Measurements from ENCODE around the gene UBE2QL1. TPM values are rescaled to one million over a fixed set of nuclear protein-coding genes. Genes with fewer than 3 reads are reported as not detected.

UBE2QL1 gene
- total RNA-seq, 1 donor from 2014 or later, result 5.6 TPM

DNA sequence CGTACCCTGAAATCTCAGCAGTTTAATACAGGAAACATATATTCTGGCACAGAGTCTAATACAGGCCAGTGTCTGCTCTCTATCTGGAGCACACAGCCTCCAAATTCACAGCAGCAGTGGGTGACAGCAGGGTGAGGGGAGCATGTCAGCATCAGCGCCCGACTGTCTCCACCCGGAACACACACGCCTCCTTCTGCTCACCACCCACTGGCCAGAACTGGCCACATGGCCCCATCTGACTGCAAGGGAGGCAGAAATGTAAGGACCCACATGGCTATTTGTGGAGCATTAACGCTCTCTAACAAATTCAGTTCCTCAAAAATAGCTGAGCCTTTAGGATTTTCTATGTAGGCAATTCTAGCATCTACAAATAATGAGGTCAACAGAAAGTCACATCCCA is 24.6 kb downstream of the UBE2QL1 start:
- Mint-ChIP-seq H3K4me3 (no peak overlapping the region), H3K27ac (no peak overlapping the region)
- no peak for DNase-seq (ENCODE audit: extremely low spot score, unreplicated experiment)

DNA sequence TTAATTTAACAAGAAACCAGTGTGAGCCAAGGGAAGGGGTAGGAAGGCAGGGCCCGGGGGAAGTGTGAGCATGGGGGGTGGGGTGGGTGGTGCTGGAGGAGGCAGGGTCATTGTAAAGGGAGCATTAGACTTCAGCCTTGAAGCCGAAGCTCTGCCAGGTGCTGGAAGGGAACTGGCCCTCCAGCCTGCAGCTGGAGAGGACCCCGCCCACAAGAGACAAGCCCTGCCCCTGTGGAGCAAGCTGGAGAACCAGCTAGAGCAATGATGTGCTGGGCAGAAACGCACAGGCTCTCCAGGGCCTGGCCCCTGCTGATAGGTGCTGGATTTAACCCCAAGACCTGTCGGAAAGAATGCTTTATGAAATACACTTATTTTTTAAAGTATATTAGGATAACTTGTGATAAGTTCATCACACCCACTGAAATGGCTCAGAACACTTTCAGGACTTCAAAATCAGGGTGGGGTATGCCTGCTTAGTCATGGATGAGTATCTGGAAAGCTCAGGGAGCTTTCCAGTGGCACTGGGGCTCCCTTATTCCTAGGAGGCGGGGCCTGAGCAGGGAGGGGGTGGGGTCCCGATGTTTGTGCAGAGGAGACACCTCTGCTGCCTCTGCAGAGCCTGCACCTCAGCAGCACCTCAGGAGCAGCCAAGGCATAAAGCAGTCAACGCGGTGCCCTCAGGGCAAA is 27.1 kb downstream of the UBE2QL1 start:
- Mint-ChIP-seq H3K27me3 (no peaks in the 10 kb centered on the region), H3K4me3 (no peak overlapping the region), H3K4me1 (ENCODE audit: unreplicated experiment) (no peaks in the 10 kb centered on the region), H3K36me3 (no peaks in the 10 kb centered on the region), H3K27ac (no peak overlapping the region), H3K9me3 (no peaks in the 10 kb centered on the region)
- DNase-seq (ENCODE audit: extremely low spot score, unreplicated experiment), result no peak
- TF ChIP-seq, protein P1, sequence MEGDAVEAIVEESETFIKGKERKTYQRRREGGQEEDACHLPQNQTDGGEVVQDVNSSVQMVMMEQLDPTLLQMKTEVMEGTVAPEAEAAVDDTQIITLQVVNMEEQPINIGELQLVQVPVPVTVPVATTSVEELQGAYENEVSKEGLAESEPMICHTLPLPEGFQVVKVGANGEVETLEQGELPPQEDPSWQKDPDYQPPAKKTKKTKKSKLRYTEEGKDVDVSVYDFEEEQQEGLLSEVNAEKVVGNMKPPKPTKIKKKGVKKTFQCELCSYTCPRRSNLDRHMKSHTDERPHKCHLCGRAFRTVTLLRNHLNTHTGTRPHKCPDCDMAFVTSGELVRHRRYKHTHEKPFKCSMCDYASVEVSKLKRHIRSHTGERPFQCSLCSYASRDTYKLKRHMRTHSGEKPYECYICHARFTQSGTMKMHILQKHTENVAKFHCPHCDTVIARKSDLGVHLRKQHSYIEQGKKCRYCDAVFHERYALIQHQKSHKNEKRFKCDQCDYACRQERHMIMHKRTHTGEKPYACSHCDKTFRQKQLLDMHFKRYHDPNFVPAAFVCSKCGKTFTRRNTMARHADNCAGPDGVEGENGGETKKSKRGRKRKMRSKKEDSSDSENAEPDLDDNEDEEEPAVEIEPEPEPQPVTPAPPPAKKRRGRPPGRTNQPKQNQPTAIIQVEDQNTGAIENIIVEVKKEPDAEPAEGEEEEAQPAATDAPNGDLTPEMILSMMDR (conservative IDR thresholded peaks at IDR 0.05), result no peak

More for the DNA sequence above, 24.6 kb downstream of the UBE2QL1 start:
- no peaks in the 10 kb centered on the region for H3K9me3 Mint-ChIP-seq
- H3K27me3 Mint-ChIP-seq, result peaks cover 8% of the 10 kb centered on the region
- TF ChIP-seq, protein P1 (conservative IDR thresholded peaks at IDR 0.05), result no peak
- H3K36me3 Mint-ChIP-seq, result no peaks in the 10 kb centered on the region
- H3K4me1 Mint-ChIP-seq (ENCODE audit: unreplicated experiment), result peaks cover under 1% of the 10 kb centered on the region

DNA sequence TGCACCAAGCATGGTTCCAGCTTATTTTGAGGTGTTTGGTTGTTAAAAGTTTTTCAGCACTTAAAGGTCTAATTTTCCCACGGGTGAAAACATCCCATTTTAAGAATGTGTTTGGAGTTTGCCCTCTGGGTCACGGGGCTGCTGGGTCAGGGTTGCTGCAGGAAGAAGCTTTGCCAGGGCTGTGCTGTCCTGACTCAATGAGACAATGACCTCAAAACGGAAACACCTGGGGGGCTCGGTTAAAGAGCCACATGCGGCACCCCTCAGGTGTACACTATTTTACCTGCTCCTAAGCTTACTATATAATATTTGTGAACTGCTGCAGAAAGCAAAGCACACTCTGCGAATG is 27.6 kb downstream of the UBE2QL1 start:
- TF ChIP-seq, protein P1 (conservative IDR thresholded peaks at IDR 0.05), result no peak
- H3K27me3 Mint-ChIP-seq, result no peaks in the 10 kb centered on the region
- H3K4me3 Mint-ChIP-seq, result no peak overlapping the region
- no peaks in the 10 kb centered on the region for H3K4me1 Mint-ChIP-seq (ENCODE audit: unreplicated experiment)
- H3K27ac Mint-ChIP-seq, result no peak overlapping the region
- no peaks in the 10 kb centered on the region for H3K36me3 Mint-ChIP-seq
- no peak for DNase-seq (ENCODE audit: extremely low spot score, unreplicated experiment)
- no peaks in the 10 kb centered on the region for H3K9me3 Mint-ChIP-seq

DNA sequence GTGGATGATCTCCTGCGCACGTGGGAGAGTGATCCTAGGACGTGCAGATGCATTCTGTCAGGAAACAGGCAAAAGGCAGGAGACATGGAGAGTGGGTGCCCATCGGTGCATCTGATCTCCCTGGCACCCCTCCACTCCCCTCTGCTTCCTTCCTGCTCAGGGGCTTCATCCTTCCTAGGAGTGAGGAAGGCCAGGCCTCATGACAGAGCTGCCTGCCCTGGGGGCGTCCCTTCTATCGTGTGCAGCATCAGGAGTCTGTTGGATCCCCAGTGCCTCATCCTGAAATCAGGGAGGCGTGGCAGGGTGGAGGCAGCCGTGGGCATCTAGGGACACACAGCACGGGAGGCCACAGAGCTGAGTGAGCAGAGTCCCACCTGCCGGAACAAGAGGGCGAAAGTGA is 30.1 kb downstream of the UBE2QL1 start:
- DNase-seq (ENCODE audit: extremely low spot score, unreplicated experiment), result no peak
- TF ChIP-seq, protein P1 (conservative IDR thresholded peaks at IDR 0.05), result no peak
- Mint-ChIP-seq H3K9me3 (no peaks in the 10 kb centered on the region), H3K4me1 (ENCODE audit: unreplicated experiment) (no peaks in the 10 kb centered on the region), H3K27ac (no peak overlapping the region), H3K36me3 (no peaks in the 10 kb centered on the region), H3K27me3 (no peaks in the 10 kb centered on the region), H3K4me3 (no peak overlapping the region)

DNA sequence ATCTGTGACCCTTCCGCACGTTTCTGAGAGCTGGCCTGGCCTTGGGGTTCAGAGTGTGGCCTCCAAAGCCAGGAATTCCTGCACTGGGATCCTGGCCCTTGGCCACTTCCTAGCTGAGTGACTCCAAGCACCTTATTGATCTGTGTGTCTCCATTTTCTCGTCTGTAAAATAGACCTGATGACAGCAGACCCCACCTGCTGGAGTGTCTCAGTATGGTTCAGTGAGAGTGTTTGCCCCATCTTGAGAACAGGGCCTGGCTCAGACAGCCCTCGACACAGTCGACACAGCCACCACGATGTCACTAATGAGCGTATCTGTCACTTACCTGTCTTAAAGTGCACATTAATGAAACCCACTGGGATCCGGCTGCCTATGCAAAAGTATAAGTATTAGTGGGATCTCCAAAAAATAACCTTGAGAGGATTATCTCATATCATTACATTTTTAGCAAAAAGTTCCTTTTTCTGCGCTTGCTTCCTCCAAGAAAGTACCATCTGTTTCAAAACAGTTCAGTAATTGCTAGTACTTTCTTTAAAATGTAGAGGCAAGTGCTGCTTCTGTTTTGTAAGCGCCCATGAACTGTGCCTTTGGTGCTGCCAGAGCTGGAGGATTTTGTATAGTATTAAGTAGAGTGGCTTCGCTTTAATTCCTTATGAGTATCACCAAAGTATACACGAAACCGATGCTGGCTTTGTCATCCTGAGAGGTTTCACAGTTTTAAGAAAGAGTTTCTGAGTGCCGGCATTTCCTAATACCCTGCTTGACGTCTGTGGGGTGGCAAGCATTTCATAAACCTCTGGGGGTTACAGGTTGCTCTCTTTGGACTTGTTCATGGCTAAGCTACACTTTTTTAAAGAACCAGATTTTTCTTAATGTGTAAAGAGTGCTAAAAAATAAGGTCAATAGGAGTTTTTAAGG is 31.7 kb downstream of the UBE2QL1 start:
- no peaks in the 10 kb centered on the region for H3K36me3 Mint-ChIP-seq
- H3K27ac Mint-ChIP-seq, result no peak overlapping the region
- TF ChIP-seq, protein P1 (conservative IDR thresholded peaks at IDR 0.05), result no peak
- H3K27me3 Mint-ChIP-seq, result peaks cover 3% of the 10 kb centered on the region
- peaks cover 4% of the 10 kb centered on the region for H3K4me1 Mint-ChIP-seq (ENCODE audit: unreplicated experiment)
- DNase-seq (ENCODE audit: extremely low spot score, unreplicated experiment), result no peak
- H3K4me3 Mint-ChIP-seq, result no peak overlapping the region
- H3K9me3 Mint-ChIP-seq, result no peaks in the 10 kb centered on the region

Data from type B pancreatic cell (in vitro differentiated cells).